Activated T-helper 17 cell treated with anti-CD3 and anti-CD28 coated beads, Interleukin-2, amount 50 U/mL, for 72 hours (primary cell): Measurements from ENCODE around the gene TNP2. TPM values are rescaled to one million over a fixed set of nuclear protein-coding genes. Genes with fewer than 3 reads are reported as not detected.
A peak's percentile ranks its signal among the peaks of the same experiment; 100 is the strongest.

Experiments used
- ATAC-seq: fragments of 150-1000 bp; cut with Tn5 transposase; replicated peaks from 2 replicates; pipeline ENCODE4 v1.10.0; 2021; ENCODE audit warnings: mild to moderate bottlenecking, moderate library complexity
- H3K27ac Mint-ChIP-seq: one replicate; pipeline ENCODE4 v1.8.0; 2022; ENCODE audit warnings: mixed read lengths
- H3K27me3 Mint-ChIP-seq: one replicate; pipeline ENCODE4 v1.8.0; 2022; ENCODE audit warnings: mixed read lengths
- H3K36me3 Mint-ChIP-seq: one replicate; pipeline ENCODE4 v1.8.0; 2022; ENCODE audit warnings: low read depth, mild to moderate bottlenecking, mixed read lengths
- H3K4me1 Mint-ChIP-seq: one replicate; pipeline ENCODE4 v1.8.0; 2022; ENCODE audit warnings: mixed read lengths
- H3K4me3 Mint-ChIP-seq: one replicate; pipeline ENCODE4 v1.8.0; 2022; ENCODE audit warnings: mild to moderate bottlenecking, mixed read lengths
- H3K9me3 Mint-ChIP-seq: one replicate; pipeline ENCODE4 v1.8.0; 2022; ENCODE audit warnings: mixed read lengths
- total RNA-seq, 2 donors: library from RNA; stranded (reverse); gene quantifications; one replicate each; pipeline ENCODE4 v1.2.3, GENCODE V29; 2022

Gene TNP2
- total RNA-seq, 2 donors from 2014 or later = not detected

GRCh38 chr16:11249233-11250061 lies 19.7 kb downstream of the TNP2 start:
- peaks cover 30% of the 10 kb centered on the region for H3K4me1 Mint-ChIP-seq
- peaks cover 40% of the 10 kb centered on the region for H3K36me3 Mint-ChIP-seq
- H3K9me3 Mint-ChIP-seq = no peaks in the 10 kb centered on the region
- H3K27ac Mint-ChIP-seq = peak overlapping the region; percentile 36
- peak overlapping the region; percentile 9 for H3K4me3 Mint-ChIP-seq
- H3K27me3 Mint-ChIP-seq = no peaks in the 10 kb centered on the region
- ATAC-seq = no peak

GRCh38 chr16:11248133-11248532 lies 21.0 kb downstream of the TNP2 start:
- peak overlapping the region; percentile 62 for H3K4me3 Mint-ChIP-seq
- ATAC-seq = peak; percentile 8
- H3K27ac Mint-ChIP-seq = peak overlapping the region; percentile 86
- H3K36me3 Mint-ChIP-seq = peaks cover 27% of the 10 kb centered on the region
- no peaks in the 10 kb centered on the region for H3K27me3 Mint-ChIP-seq
- H3K4me1 Mint-ChIP-seq = peaks cover 30% of the 10 kb centered on the region
- no peaks in the 10 kb centered on the region for H3K9me3 Mint-ChIP-seq

- Mint-ChIP-seq H3K4me3 (peak overlapping the region; percentile 62), H3K9me3 (no peaks in the 10 kb centered on the region), H3K36me3 (peaks cover 8% of the 10 kb centered on the region), H3K27ac (peak overlapping the region; percentile 86), H3K27me3 (no peaks in the 10 kb centered on the region), H3K4me1 (peaks cover 22% of the 10 kb centered on the region)
- ATAC-seq = peak; percentile 57
Observed at GRCh38 chr16:11245988-11246387, 23.1 kb downstream of the TNP2 start.

- H3K9me3 Mint-ChIP-seq = no peaks in the 10 kb centered on the region
- peaks cover 23% of the 10 kb centered on the region for H3K4me1 Mint-ChIP-seq
- H3K4me3 Mint-ChIP-seq = peak overlapping the region; percentile 62
- no peak for ATAC-seq
- H3K27ac Mint-ChIP-seq = peak overlapping the region; percentile 44
- no peaks in the 10 kb centered on the region for H3K27me3 Mint-ChIP-seq
- H3K36me3 Mint-ChIP-seq = peaks cover under 1% of the 10 kb centered on the region
Observed at GRCh38 chr16:11245222-11245737, 23.8 kb downstream of the TNP2 start.

GRCh38 chr16:11242658-11243057 lies 26.5 kb downstream of the TNP2 start:
- H3K27me3 Mint-ChIP-seq = no peaks in the 10 kb centered on the region
- no peak overlapping the region for H3K4me3 Mint-ChIP-seq
- no peaks in the 10 kb centered on the region for H3K36me3 Mint-ChIP-seq
- peaks cover 24% of the 10 kb centered on the region for H3K4me1 Mint-ChIP-seq
- no peaks in the 10 kb centered on the region for H3K9me3 Mint-ChIP-seq
- no peak for ATAC-seq
- H3K27ac Mint-ChIP-seq = no peak overlapping the region

GRCh38 chr16:11241480-11242204 lies 27.5 kb downstream of the TNP2 start:
- Mint-ChIP-seq H3K4me3 (no peak overlapping the region), H3K36me3 (no peaks in the 10 kb centered on the region), H3K4me1 (peaks cover 24% of the 10 kb centered on the region), H3K27ac (no peak overlapping the region), H3K9me3 (no peaks in the 10 kb centered on the region), H3K27me3 (no peaks in the 10 kb centered on the region)
- ATAC-seq = no peak

GRCh38 chr16:11240636-11241473 lies 28.3 kb downstream of the TNP2 start:
- Mint-ChIP-seq H3K27ac (peak overlapping the region; percentile 64), H3K4me3 (no peak overlapping the region)
- peak; percentile 45 for ATAC-seq

GRCh38 chr16:11239644-11240632 lies 29.2 kb downstream of the TNP2 start:
- Mint-ChIP-seq H3K27me3 (no peaks in the 10 kb centered on the region), H3K4me1 (peaks cover 15% of the 10 kb centered on the region), H3K36me3 (no peaks in the 10 kb centered on the region), H3K27ac (peak overlapping the region; percentile 64), H3K4me3 (no peak overlapping the region), H3K9me3 (no peaks in the 10 kb centered on the region)
- ATAC-seq = peak; percentile 27

More at GRCh38 chr16:11240636-11241473, 28.3 kb downstream of the TNP2 start:
- H3K36me3 Mint-ChIP-seq = no peaks in the 10 kb centered on the region
- peaks cover 23% of the 10 kb centered on the region for H3K4me1 Mint-ChIP-seq
- no peaks in the 10 kb centered on the region for H3K9me3 Mint-ChIP-seq
- no peaks in the 10 kb centered on the region for H3K27me3 Mint-ChIP-seq

GRCh38 chr16:11238272-11239202 lies 30.6 kb downstream of the TNP2 start:
- Mint-ChIP-seq H3K36me3 (no peaks in the 10 kb centered on the region), H3K4me3 (no peak overlapping the region), H3K27me3 (no peaks in the 10 kb centered on the region), H3K9me3 (no peaks in the 10 kb centered on the region), H3K27ac (no peak overlapping the region), H3K4me1 (peaks cover 17% of the 10 kb centered on the region)
- no peak for ATAC-seq

- Mint-ChIP-seq H3K27ac (no peak overlapping the region), H3K36me3 (no peaks in the 10 kb centered on the region), H3K27me3 (no peaks in the 10 kb centered on the region), H3K4me1 (peaks cover 23% of the 10 kb centered on the region), H3K4me3 (no peak overlapping the region), H3K9me3 (no peaks in the 10 kb centered on the region)
- ATAC-seq = no peak
Observed at GRCh38 chr16:11236461-11237254, 32.5 kb downstream of the TNP2 start.

GRCh38 chr16:11235703-11235991 lies 33.5 kb downstream of the TNP2 start:
- Mint-ChIP-seq H3K27ac (peak overlapping the region; percentile 5), H3K4me3 (no peak overlapping the region), H3K36me3 (no peaks in the 10 kb centered on the region), H3K4me1 (peaks cover 22% of the 10 kb centered on the region), H3K27me3 (no peaks in the 10 kb centered on the region), H3K9me3 (no peaks in the 10 kb centered on the region)
- no peak for ATAC-seq
